Stimulated activated CD4-positive, alpha-beta T cell treated with anti-CD3 and anti-CD28 coated beads, Interleukin-1b, Interleukin-23, amount 100 ng/mL, for 1 hour (primary cell): ENCODE measurements around the gene FAM222B.
"Not testable (repeated sequence)": the region's sequence is repeated elsewhere in the genome, so short reads cannot be mapped to it uniquely, and the experiment has no call there.

Experiments used
- DNase-seq, 2 donors: peaks; one replicate each; pipeline ENCODE4 v3.0.0-alpha.2; 2020; ENCODE audit warnings: low read depth in 2 of 2

Gene FAM222B

DNA sequence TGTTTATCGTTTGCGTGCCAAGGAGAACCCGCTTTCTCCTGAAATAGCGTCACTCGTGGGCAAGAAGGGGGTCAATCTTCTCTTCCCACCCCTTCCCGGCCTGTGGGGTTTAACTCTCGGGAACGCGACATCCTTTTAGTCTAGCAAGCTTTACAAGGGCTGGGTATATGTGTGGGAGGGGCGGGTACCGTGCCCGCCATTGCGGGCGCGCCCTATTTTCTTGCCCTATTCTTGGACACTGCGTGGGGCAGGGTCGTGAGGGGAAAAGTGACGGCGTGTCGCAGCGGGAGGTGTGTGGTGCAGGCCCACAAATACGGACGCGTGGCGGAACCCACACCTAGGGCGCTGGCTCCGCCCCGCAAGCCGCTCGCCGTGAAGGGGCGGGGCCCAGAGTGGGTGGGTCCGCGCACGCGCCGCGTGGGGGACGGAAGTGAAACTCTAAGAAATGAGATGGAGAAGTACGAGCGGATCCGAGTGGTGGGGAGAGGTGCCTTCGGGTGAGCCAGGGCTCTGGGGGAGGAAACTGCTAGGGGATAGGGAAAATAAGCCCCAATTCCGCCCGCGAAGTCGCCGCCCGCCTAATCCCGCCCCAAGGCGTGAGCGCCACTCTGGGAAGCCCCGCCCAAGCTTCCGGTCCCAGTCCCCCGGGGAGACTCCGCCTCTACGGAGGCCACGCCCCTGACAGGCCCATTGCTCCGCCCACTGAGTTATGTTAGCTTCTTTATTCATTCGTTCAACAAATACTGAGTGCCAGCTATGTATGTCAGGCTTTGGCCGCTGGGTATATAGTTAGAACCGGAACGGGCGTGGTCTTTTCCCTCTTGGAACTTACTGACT lies 114.0 kb downstream of the FAM222B start, which contains the start of gene NEK8:
NEK8 (plus strand) TSS at position 425 of the 837 bp plus-strand sequence; CDS start at position 451, 26 bp downstream.
- peak; percentile 94 to 98 for DNase-seq

DNA sequence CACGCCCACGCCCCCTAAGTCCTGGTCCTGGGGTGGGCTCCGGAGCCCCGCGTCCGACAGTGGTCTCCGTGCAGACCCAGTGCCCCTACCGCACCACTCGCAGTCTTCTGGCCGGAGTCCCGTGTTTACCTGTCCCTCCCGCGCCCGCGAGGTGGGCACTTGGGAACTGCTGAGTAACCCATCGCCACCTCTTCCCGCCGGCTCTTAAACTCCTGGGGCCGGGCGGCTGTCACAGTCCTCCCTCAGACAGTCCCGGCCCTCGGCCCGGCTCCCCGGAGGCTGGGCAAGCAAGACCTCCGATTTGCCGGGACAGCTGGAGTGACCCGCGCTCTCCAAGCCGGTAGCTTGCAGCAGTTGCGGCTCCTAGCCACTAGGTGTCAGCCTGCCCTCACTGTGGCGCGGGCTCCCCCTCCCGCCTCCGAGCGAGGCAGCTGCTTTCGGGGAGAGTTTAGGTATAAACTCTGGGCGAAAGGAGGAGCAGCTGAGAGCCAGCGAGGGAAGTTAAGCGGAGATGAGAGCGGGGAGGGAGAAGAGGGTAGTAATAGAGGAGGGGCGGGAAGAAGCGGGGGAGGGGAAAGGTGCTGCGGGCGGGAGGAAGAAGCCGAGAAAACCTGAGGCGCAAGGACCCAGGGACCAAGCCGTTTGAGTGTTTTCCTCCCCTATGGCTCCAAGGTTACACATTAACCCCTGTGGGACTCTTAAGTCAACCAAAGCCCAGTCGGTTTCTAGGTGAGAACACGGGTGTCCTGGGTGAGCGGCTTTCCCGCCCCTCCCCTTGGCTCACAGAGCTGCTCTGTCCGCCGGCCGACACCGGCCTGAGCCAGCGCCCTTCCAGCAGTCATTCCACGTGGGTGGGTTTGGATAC lies 115.7 kb downstream of the FAM222B start:
- DNase-seq = peak; percentile 79 to 85

DNA sequence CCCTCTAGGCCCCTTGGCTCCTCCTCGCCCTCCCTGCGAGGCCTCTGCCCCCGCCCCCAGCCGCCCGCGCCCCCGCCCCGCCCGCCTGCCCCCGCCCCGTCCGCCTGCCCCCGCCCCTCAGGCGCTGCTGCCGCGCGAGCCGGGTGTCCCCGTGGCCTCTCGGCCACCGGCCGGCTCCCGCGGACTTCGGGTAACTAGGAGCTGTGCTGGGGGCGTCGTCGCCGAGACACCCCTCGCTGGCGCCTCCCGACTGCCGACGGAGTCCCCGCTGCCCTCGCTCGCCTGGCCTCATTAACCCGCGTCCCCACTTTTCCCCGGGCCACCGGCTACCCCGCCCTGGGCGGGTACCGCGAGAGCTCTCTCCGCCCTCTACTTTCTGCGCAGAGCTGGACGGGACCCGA lies 116.4 kb downstream of the FAM222B start, which contains the start of gene TLCD1:
TLCD1 (minus strand) TSS at position 8 of the 401 bp plus-strand sequence. CDS start 136 bp downstream, outside the sequence.
- DNase-seq = no peak

DNA sequence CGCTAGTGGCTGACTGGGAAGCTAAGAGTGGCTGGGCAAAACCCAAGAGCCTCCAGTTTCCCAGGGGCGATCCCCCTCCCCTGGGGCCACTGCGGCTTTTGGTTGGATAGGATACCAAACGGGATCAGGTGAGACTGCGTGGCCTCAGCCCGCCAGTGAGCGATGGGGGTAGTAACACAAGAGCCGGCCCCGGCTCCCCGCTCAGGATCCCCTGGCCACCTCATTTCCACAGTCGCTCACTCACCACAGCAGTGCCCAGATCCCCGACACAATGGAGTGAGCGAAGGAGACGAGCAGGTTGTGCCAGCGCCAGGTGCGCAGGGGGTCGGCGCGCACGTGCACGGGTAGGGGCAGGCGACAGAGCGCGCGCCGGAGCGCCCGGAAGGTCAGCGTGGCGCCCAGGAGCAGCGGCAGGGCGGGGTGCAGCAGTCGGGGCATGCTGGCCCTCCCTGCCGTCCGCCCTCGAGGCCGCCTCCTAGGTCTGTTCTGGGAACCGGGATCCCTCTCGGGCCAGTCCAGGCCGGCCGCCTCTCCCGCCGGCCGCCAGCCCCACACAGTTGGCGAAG lies 116.8 kb downstream of the FAM222B start:
- no peak for DNase-seq

DNA sequence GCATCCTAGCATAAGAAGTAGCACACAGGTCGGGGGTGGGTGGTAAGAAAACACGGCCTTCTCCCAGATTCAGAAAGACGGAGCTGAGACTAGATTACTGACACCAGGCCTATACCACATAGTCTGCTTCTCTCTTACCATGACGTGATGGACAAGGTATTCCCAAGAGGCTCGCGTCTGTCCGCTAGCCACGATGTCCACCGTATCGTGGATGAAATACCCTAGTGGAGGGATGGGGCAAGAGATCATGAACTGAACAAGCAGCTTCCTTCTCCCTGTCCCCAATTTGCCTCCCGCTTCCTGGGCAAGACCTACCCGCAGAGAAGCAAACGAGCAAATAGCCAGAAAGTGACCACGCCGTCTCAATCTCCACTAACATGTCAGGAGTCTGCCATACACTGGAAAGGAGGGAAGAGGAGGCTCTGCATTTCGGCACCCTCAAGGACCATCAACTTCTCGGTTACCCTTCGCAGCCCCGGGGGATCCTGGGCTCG lies 117.4 kb downstream of the FAM222B start:
- DNase-seq = no peak

DNA sequence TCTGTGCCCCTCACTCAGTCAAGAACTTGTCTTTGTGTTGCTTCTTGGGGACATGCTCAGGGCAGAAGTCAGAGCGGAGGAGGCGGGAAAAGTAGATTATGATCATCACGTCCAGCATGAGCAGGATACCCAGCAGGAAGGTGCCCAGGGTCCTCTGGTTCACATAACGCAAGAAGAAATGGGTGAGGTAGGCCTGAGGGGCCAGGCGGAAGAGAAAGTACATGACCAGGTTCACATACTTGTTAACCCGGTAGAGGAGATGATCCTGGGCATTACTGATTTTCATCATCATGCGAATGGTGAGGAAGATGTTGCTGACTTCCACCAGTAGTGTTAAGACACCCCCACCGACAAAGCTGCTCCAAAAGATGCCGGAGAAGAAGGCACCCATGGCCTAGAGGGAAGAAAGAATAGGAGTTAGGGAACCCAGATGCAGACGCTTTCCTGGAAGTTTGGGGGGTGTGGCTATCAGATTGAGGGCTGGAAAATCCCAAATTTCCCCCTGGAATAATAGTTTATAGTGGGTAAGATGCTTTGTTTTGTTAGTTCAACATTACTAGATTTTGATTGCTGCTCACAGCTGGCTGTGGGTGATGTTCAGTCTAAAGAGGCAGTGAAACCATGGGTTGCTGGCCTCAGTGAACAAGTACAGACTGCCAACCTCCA lies 118.0 kb downstream of the FAM222B start:
- DNase-seq = no peak

DNA sequence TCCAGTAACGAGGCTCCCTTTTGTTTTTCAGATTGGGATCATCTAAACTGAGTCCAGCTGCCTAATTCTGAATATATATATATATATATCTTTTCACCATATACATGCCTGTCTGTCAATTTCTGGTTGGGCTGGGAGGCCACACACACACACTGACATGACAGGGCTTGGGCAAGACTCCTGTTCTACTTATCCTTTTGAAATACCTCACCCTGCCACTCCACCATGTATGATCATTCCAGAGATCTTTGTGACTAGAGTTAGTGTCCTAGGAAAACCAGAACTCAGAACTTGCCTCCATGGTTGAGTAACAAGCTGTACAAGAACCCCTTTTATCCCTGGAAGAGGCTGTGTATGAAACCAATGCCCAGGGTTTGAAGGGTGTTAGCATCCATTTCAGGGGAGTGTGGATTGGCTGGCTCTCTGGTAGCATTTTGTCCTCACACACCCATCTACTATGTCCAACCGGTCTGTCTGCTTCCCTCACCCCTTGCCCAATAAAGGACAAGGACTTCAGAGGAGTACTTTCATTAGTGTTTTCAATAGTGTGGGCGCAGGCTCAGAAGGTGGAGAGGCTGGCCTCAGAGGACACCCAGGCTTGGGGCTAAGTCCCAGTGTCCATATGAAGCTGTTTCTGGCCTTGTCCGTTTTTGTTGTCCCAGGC lies 118.6 kb downstream of the FAM222B start:
- DNase-seq = not testable (repeated sequence)

DNA sequence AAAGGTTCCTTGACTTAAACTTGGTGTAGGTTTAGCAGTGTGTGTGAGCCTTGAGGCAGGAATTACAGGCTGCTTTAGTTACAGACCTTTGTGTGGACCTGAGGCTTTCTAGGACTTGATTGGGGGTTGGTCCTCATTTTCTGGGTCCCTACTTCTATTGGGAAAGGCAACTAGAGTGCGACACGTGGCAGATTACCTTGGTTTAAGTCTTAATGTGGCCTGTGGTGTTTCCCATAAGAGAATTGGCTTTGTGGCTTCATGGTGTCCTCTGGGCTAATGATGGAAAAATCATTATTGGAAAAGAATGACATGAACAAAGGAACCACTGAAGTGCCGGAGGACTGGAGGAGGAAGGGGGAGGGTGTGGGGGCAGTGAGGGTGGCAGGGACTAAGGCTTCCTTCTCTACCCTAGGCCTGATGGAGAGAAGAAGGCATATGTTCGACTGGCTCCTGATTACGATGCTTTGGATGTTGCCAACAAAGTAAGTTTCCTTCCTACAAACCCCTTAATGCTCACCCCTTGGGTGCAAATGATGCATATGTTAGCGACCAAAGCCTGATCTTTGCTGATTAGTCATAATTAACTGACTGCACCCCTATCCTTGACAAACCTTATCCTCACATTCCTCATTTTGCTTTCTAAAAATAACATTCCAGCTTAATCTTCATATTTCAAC lies 119.3 kb downstream of the FAM222B start:
- no peak for DNase-seq

DNA sequence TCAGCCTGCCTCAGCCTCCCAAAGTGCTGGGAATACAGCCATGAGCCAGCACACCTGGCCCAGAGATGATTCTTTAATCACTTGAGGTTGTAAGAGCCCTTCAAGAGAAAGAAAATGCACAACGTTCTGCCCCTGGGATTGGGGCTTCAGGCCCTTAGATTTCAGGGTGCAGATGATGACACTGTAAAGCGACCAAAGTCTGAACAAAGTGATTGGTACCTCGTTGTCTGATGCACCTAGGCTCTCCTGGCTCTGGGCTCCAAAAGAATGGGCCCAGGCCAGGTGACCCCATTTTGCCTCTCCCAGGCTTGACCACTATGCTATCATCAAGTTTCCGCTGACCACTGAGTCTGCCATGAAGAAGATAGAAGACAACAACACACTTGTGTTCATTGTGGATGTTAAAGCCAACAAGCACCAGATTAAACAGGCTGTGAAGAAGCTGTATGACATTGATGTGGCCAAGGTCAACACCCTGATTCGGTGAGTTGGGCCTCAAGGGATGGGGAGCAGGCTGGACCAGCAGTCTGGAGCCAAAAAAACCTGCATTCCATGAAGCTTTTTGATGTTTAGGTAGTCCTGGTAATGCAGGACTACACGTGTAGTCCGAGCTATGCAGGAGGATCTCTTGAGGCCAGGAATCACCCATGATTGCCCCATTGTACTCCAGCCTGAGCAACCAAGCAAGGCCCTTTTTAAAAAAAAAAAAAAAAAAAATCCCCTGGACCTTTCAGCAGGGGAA lies 120.0 kb downstream of the FAM222B start:
- DNase-seq = no peak

DNA sequence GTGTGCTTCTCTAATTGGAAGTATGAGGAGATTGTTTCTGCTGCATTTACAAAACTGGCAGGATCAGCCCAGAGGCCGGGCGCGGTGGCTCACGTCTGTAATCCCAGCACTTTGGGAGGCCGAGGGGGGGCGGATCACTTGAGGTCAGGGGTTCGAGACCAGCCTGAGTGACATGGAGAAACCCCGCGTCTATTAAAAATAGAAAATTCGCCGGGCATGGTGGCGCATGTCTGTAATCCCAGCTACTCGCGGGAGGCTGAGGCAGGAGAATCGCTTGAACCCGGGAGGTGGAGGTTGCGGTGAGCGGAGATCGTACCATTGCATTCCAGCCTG lies 121.6 kb downstream of the FAM222B start:
- DNase-seq = not testable (repeated sequence)

DNA sequence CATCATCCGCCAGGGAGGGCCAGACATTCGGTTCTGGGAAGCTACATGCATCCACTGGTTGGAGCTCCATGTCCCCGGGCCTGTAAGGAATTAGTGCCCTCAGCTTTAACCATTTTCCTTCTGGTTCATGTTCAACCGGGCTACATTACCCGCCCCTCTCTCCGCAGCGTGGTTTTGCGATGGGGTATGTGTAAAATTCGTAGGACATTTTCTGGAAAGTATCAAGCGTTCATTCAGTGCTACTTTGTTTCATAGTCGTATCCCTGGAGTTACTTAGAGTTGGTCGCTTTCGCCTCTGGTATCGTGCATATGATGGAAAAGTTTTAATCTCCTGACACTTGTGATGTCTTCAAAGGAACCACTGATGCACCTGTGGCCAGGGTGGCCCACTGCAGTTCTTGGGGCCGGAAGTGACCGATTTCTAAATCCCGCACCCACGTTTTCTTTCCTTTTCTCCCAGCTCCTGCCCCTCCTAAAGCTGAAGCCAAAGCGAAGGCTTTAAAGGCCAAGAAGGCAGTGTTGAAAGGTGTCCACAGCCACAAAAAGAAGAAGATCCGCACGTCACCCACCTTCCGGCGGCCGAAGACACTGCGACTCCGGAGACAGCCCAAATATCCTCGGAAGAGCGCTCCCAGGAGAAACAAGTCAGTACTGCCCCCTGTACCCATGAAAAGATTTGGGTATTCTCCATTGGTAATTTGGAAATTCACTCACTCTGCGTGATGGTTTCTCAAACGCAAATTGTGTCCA lies 122.2 kb downstream of the FAM222B start:
- DNase-seq = no peak

DNA sequence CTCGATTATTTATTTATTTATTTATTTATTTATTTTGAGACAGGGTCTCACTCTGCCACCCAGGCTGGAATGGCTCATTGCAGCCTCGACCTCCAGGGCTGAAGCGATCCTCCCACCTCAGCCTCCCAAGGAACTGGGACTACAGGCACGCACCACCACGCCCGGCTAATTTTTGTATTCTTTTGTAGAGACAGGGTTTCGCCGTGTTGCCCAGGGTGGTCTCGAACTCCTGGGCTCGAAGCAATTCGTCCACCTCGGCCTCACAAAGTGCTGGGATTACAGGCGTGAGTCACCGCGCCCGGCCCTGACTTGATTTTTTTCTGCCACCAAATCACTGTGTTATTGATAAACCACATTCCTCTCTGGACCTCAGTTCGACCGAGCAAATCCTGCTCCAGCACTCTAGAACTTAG lies 123.6 kb downstream of the FAM222B start:
- no peak for DNase-seq

DNA sequence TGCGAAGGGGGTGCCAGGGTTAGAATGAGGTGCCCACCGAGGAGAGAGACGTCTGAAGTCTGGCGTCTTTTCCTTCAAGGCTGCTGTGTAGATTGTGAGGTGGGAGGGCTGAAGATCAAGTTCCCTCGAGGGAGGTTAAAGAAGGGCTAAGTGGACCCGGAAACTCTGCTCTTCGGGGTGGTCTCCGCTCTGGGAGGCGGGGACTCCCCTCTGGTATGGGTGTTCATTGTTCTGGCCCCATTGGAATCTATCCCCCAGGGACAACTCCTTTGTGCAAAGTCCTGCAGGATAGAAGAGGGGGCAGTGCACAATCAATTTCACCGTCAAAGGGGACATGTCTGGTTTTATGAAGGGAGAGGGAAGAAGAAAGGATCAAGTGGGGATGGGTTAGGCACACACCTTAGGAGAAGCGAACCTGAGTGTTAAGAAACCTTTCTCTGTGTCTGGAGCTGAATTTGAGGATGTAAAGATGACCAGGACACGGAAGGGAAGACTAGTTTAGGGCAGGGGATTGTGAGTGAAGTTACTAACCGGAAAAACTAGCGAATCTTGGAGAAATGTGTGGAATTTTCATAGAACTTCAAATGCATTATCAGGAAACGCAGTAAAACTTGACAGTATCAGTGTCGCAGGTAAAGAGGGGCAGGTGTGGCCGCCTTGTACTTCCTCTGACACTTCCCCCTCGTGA lies 124.1 kb downstream of the FAM222B start:
- no peak for DNase-seq

DNA sequence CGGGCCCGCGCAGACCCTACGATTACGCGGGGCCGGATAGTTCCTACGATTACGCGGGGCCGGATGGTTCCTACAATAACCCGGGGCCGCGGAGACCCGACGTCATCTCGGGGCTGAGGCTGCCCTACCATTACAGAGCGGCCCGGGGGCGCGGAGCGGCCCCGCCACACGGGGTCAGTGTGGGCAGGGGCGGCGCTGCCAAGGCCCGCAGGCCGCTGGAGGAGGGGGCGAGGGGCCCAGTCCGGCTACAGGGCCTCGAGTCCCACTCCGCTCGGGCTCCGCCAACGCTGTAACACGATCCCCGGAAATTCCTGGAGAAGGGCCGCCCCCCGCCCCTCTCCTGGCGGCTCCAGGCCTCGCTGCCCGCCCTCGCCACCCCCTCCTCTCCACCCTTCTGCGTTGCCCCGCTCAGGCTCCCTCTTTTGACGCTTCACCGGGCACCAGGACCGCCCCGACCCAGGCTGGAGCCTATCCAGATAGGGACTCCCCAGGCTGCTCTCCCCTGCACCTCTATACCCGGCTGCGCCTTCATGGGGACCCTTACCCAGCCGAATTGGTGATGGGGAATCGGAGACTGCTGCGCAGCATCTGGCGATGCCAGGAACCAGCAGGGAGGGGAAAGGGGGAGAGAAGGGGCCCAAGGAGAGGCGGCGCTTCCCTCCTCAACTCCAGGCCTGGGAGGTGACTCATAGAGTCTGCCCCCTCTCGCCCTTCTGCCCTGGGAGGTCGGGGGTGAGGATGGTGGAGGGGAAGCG lies 124.8 kb downstream of the FAM222B start, which contains the start of gene RAB34:
RAB34 (minus strand) TSS at position 291 of the 755 bp plus-strand sequence. CDS start 602 bp downstream, outside the sequence.
- DNase-seq = no peak

DNA sequence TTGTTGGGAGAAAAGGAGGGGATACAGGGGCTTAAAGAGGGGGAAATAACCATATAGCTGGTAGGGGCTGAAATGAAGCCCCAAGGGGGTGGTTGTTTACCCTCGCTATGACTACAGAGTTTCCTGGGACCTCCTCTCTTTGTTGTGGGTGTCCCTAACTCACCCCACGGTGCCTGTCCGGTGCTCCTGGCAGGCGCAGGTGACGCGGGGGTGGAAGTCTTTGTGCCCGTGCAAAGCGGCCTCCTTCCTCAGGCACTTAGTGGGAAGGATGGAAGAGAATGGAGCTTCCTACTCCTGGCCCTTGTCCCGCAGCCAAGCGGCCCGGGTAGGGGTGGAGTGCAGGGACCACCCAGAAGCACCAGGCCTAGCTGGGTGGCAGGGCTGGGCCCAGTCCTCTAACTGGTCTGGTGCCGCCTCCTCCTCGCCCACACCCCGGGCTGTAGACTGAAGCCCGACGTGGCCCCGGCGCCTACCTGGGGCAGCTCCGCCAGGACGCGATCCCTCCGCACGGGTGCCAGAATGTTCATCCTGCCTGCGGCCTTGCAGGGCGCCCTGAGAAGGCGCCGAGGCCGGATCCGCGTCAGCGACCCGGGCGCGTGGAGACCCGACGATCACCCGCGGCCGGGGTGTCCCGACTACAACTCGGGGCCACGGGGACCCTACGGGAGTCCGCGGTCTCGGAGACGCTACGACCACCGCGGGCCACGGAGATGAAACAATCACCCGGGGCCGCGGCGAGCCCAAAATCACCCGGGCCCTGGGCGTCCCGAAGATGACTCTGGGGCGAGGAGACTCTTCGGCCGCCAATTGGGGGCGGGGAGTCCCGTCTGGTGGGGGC lies 125.6 kb downstream of the FAM222B start:
- no peak for DNase-seq

DNA sequence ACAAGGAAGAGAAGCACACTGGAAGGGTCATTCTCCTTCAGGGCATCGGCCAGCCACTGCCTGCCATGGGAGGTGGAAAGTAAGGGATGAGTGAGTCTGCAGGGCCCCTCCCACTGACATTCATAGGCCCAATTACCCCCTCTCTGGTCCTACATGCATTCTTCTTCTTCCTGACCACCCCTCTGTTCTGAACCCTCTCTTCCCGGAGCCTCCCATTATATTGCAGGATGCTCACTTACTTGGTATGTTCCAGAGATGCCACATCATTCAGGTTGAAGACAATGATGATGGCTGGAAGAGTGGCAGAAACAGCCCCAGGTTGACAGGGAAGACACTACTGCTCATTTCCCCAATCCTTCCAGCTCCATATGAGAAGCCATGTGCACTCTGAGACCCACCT lies 127.4 kb downstream of the FAM222B start:
- no peak for DNase-seq

DNA sequence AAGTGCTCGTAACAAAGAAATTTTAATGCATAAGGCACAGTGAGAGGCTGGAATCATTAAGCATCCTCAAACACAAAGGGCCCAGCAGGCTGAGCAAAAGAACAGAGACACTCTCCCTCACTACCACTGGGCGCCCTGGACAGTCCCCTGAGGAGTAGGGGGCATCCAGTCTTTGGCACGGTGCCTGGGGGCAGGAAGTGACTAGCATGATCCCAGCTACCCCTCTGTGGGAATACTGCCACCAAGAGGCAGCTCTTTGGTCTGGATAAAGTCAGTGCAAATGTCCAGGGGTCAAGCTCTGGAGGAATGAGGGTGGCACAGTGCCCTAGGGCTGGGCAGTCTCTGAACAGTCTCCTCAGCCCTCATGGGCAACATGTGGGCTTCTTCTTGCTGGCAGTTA lies 128.3 kb downstream of the FAM222B start:
- DNase-seq = no peak
